CD4-positive, alpha-beta T cell treated with Interleukin-12 subunit alpha and Interleukin-12 subunit beta, for 1 hour (primary cell): ENCODE measurements around the gene DPPA5.
"Not testable (repeated sequence)": the region's sequence is repeated elsewhere in the genome, so short reads cannot be mapped to it uniquely, and the experiment has no call there.

ENCODE experiments used
- DNase-seq: peaks from one replicate; pipeline ENCODE4 v3.0.0-alpha.2; 2020

Gene DPPA5, protein sequence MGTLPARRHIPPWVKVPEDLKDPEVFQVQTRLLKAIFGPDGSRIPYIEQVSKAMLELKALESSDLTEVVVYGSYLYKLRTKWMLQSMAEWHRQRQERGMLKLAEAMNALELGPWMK

DNA sequence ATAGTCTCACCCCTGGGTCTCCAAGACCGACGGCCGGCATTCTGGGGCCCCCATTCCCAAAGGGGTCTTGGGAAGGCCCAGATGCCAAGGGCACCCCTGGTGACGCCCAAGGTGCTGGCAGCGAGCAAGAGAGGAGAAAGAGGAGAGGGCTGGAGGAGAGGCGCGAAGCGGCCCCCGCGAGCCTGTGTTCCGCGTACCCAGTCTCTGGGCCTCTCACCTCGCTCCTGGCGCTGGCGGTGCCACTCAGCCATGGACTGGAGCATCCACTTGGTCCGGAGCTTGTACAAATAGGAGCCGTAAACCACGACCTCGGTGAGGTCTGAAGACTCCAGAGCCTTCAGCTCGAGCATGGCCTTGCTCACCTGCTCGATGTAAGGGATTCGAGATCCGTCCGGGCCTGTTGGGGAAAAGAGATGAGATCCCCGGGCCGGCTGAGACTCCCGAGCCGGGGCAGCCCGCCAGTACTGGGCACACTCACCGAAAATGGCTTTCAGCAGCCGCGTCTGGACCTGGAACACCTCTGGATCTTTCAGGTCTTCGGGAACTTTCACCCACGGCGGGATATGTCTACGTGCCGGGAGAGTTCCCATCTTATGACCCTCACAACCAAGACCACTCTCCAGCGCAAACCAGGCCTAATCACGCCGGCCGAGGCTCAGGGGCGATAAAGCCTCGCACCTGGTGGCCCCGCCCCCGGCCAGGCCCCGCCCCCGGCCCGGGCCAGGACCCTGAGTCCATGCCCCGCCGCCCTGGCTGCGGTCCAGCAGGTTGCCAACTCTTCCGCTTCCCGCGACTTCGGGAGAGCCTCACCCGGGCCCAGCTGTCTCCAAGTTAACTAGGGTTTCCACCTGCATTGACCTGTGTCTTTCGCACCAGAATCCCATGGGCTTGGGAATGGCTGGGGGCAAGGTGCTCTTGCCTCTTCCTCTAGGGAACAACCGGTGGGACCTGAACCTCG, at the start of gene DPPA5:
Gene DPPA5, minus strand, starts transcription at position 641 of the 958 bp plus-strand sequence. Its CDS starts 51 bp downstream, at position 590.
- no peak for DNase-seq

DNA sequence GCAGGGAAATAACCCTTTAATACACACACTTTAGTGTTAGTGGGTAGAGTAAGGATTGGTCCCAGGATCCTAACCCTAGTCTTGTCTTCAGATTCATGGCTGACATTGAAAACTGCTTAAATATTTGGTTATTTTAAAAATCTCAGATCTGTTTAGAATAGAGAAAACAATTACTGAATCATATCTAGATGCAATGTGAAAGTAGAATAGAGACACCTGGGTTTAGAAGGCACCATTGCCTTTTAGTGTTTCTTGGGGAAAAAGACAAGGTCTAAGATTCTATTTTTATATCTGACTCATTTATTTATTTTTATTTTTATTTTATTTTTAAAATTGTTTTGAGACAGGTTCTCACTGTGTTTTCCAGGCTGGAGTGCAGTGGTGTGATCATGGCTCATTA, 46.6 kb upstream of the DPPA5 start:
- DNase-seq: no peak

DNA sequence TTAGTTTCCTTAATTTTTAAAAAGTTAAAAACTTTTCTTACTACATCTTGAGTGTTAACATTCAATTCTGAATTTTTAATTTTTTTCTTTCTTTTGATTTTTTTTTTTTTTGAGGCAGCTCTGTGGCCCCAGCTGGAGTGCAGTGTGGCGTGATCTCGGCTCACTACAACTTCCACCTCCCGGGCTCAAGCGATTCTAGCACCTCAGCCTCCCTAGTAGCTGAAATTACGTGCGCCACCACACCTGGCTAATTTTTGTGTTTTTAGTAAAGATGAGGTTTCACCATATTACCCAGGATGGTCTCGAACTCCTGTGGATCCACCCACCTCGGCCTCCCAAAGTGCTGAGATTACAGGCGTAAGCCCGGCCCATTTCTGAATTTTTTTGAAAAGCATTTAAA, 41.8 kb upstream of the DPPA5 start:
- DNase-seq: no peak

DNA sequence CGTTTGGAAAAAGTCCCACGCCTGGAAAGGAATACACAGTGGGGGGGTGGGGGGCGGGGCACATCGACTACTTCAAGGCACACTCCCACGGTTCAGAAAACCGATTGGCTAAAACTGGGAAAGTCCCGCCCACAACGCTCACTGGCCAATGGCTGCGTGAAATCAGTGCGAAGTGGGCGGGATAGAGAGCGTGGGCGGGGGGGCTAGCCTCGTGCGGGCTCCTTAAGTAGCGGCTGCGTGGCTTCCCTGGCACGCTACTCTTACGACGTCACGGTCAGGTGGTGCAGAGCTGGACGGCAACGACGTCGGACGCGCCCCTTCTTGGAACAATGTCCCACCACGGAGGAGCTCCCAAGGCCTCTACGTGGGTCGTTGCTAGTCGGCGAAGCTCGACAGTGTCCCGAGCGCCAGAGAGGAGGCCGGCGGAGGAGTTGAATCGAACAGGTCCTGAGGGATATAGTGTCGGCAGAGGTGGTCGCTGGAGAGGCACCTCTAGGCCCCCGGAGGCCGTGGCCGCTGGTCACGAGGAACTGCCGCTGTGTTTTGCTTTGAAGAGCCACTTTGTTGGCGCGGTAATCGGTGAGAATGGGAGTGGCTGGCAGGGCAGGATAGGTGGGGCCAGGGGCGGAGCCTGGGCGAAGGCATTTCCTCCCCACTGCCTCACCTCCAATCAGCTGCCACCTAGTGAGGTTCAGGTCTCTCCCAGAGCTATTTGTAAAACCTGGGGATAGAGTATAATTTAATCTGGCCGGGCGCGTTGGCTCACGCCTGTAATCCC, 40.7 kb upstream of the DPPA5 start, which contains the start of gene DDX43:
Gene DDX43, plus strand, starts transcription at position 252 of the 778 bp plus-strand sequence. Its CDS starts 78 bp downstream, at position 330.
- peak; percentile 80 for DNase-seq

DNA sequence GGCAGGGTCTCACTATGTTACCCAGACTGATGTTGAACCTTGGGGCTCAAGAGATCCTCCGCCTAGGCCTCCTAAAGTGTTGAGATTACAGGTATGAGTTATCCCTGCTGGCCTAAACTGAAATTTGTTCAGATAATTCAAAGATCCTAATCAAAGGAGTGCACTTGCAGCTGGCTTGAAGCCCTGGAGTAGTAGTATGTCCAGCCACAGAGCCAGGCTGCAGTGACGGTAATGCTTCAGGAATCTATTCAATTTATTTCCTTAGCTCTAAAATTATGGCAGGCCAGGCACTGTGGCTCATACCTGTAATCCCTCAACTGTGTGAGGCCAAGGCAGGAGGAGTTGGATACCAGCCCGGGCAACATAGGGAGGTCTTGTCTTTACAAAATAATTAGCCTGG, 39.2 kb upstream of the DPPA5 start:
- DNase-seq: no peak

DNA sequence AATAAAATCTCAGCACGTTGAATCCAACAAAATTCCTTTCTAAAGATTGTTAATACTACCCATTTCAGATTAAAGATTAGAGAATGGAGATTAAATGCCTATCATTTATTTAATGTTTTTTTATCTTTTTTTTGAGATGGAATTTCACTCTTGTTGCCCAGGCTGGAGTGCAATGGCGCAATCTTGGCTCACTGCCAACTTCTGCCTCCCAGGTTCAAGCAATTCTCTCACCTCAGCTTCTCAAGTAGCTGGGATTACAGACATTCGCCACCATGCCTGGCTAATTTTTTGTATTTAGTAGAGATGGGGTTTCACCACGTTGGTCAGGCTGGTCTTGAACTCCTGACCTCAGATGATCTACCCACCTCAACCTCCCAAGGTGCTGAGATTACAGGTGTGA, 38.1 kb upstream of the DPPA5 start:
- DNase-seq: not testable (repeated sequence)

DNA sequence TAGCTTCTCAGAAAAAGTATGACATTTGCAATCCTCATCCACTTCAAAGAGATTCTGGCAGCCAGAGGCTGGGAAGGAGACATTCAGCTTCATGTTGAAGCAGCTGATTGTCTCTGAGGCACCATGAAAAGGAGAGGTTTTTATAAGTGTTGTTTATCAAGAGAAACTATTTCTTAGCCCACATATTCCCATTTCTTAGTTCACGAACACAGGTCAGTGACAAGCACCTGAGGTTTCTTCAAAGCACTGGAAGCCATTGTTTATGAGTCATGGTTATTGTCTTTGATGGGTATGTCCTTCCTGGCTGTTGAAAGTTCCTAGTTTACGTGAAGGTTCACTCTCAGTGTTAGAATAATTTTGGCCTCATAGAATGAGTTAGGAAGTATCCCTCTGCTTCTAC, 37.6 kb upstream of the DPPA5 start:
- DNase-seq: peak; percentile 31

DNA sequence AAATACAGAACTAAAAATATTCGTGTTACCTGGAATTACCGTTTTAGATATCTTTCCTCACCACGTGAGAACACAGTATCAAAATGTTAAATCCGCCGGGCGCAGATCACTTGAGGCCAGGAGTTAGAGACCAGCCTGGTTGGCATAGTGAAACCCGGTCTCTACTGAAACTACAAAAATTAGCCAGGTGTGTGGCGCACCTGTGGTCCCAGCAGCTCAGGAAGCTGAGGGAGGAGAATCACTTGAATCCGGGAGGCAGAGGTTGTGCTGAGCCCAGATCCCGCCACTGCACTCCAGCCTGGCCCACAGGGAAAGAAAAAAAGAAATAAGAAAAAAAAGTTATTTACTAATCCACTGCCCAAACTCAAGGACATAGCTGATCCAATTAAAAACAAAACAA, 35.8 kb upstream of the DPPA5 start:
- no peak for DNase-seq

DNA sequence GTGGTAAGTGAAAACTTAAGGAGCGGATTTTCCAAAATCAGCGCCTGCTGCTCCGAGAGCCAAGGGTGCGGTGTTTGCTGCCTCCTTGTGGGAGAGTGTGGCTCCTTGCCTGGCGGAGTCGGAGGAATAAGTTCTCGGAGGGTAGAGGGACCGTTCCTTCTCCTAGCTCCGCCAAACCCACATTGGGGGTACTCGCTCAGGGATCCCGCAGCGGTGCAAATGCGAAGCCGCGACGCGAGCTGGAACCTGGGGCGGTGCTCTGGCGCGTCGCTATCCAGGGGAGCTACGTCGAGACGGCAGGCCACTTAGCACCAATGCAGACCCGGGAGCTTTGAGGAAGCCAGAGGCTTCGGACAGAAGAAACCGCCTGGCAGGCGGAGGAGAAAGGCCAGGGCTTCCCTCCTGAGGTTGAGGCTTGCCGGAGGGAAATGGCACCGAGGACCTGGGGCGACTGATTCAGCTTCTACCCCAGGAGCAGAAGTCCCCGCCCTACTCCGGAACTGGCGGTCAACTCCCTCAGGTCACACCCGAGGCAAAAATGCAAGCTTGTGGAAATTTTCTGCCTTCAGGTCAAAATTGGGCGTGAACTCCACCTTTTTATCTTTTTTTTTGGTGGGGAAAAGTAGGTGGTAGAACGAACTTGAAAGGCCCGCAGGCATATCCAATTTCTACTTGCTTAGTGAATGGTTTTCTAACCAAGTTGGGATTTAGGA, 34.9 kb upstream of the DPPA5 start:
- DNase-seq: peak; percentile 73

DNA sequence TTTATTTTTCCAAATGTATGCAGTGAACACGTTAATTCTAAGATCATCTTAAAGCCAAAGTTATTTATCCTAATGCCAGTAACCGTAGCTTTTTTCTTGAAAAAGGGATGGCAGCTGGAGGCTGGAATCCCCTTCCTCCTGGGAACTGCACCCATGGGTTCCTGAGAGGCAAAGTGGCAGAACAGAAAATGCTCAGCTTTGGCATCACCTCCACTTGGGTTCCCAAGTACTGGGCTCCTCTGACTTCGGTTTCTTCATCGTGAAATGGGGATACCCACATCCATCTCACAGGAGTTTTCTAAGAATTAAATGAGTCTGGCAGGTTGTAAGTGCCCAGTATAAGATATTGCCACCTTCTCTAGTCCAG, 34.3 kb upstream of the DPPA5 start:
- DNase-seq: no peak

DNA sequence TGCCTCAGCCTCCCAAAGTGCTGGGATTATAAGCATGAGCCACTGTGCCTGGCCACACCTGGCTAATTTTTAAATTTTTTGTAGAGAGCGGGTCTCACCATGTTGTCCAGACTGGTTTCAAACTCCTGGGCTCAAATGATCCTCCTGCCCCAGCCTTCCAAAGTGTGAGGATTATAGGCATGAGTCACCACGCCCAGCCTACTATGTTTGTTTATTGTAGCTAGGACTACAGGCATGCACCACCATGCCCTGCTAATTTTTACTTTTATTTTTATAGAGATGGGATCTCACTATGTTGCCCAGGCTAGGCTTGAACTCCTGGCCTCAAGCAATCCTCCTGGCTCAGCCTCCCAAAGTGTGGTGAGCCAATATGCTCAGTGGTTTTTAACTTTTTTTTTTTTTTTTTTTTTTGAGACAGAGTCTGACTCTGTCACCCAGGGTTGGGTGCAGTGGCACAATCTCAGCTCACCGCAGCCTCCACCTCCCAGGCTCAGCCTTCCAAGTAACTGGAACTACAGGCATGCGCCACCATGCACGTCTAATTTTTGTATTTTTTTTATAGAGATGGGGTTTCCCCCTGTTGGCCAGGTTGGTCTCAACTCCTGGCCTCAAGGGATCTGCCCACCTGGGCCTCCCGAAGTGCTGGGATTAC, 28.5 kb upstream of the DPPA5 start:
- DNase-seq: no peak

DNA sequence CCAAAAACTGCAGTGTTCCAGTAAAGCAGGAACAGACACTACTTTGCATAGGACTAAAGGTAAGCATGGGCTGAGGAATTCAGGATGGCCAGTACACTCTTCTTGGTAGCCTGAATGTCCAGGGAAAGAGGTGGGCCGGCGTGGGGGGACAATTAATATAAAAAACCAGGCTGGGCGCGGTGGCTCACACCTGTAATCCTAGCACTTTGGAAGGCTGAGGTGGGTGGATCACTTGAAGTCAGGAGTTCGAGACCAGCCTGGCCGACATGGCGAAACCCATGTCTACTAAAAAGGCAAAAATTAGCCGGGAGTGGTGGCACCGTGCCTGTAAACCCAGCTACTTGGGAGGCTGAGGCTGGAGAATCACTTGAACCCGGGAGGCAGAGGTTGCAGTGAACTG, 27.5 kb upstream of the DPPA5 start:
- DNase-seq: not testable (repeated sequence)

DNA sequence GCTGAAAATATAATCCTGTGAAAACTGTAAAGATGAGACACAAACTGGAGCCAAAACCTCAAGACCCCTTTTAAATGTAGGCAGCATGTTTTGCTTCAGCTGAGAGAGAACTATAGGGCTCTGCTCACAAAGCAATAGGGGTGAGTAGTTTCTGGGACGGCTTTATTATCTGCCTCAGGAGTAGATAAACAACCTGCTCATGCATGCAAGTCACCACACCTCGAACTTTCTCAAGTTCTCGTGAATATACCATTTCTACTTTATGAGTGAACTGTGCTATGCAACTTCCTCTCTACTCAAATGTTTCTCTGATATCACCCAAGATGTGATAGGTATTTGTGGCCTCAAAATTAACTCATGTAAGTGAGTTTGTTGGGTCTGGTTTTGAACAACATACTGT, 23.1 kb upstream of the DPPA5 start:
- DNase-seq: no peak

DNA sequence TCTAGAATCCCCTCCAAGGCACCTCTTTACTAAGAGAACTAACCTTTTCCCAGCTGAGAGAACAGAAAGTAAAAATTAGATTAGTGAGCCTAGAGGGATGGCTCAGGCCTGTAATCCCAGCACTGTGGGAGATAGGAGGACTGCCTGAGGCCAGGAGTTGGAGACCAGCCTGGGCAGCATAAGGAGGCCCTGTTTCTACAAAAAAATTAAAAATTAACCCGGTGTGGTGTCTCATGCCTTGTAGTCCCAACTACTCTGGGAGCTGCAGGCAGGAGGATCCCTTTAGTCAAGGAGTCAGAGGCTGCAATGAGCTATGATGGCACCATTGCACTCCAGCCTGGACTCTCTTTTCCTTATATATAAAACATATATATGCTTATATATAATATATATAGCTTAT, 21.1 kb upstream of the DPPA5 start:
- no peak for DNase-seq

DNA sequence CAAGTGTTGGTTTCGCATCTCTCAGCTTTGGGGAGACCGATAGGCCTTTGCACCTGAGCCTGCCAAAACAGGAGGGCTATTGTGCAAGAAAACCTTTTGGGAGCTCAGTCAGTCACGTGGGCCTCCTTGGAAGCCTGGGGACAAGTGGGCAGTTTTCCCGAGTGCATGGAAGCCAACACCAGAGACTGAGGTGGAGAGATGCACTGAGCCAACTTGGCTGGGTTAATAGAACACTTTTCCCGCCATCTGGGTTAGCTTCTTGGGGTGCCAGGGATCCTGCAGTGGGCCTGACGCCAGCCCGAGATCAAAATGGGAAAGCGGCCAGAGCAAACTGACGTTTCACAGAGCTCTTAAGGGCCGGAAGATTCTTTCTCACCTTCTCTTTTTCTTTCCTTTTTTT, 18.4 kb upstream of the DPPA5 start:
- no peak for DNase-seq

DNA sequence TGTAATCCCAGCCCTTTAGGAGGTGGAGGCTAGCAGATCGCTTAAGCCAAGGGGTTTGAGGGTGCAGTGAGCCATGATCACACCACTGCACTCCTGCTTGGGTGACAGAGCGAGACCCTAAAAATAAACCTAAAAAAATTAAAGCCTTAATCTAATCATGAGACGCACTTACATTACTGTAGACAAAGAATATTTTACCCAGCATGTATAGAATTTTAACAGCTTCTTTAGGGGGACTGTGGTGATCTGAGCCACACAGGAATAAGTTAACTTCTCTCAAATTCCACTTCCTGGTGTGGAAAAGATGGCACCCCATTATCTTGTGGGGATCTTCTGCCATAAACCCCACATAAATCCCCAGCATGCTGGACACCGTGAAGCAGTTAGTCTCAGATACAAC, 17.9 kb upstream of the DPPA5 start:
- DNase-seq: no peak

DNA sequence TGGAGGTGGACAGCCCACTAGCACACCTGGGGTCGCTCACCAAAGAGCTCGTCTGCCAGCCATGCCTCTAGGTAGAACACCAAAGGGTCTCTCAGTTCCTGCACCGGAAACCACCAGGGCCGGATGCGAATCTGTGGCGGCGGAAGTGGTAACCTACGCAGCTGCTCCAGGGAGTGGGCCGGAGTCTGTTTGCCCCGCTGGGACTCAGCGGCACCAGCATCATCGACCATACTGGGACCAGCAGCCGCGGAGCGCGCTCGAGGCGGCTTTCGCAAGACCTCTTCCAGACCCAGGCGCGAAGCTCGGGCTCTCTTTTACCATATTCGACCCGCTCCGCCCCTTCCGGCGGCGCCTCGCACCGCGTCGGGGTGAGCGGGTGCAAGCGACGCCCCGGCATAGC, 15.5 kb upstream of the DPPA5 start, which contains the start of gene OOEP:
Gene OOEP, minus strand, starts transcription at position 335 of the 400 bp plus-strand sequence. Its CDS starts 105 bp downstream, at position 230.
- DNase-seq: no peak

DNA sequence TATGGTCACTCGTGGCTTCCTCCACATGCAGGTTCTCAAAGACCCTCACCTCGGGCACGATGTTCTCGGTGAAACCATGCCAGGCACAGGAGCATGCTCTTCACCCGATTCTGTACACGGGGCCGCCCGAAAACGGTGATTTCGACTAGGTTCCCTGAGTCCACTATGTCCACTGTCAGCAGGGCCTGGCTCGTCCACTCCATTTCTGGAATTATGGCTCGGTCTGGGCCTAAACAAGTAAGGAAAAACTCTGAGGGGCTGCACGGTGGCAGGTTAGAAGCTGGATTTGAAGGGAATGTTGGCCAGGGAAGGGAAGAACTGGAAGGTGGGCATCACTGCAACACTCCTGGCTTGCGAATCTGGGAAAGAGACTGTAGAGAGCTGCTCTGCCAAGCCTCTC, 15.1 kb upstream of the DPPA5 start:
- no peak for DNase-seq

DNA sequence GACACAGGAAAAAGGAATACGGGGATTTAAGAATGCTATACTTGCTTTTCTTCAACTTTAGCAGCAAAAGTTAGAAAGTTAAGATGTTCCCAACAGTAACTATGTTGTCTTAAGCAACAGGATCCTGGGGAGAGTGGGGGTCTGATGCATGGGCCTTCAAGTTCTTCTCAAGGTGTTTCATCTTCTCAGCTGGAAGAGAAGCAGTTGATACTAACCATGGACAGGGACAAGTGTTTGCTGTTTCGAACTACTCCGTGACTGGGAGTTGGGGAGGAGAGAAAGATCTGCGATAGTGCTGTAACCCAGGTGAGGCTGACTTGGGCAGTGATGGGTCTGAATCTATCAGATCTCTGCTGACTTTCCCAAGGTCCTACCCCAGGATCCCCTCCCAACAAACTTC, 14.6 kb upstream of the DPPA5 start:
- DNase-seq: no peak

DNA sequence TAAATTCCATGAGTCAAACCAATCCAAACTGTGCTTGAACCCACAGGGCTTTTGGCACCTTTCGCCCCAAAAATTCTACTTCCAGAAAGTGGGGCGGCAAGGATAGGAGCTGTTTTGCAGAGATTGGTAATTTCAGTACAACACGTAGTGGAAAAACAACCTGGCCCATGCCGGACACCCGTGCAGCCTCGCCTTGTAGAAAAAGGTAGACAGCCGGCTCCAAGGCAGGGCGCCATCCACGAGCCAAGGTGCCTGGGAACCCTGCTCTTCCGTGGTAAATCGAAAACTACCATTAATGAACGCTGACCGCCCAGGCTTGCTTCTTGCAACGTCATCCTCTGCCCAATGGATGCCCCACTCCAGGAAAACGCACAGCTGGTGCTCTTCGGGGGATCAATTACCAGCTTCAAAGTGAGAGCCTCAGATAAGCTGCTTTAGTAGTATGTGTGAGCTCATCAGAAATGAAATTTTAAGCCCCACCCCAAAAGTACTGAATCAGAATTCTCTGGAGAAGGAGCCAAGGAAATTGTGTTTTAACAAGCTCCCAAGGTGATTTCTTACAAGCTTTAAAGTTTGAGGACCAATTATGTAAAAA, 13.8 kb upstream of the DPPA5 start:
- DNase-seq: no peak

DNA sequence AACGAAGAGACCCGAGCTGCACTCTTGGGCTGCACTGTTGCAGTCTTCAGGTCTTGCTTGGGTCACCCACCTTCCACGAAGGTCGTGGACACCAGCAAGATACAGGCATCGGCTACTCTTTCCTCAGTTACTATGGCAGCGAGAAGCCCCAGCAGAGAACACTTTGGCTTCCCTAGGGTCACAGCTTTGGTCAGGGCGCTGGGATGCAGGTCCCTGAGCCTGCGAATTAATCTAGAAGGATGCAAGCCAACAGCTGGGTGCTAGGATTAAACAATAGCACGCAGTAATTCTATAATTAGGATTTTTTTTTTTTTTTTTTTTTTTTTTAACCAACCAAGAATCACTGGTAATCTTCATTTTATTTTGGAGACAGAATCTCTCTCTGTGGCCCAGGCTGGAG, 10.5 kb upstream of the DPPA5 start:
- no peak for DNase-seq

DNA sequence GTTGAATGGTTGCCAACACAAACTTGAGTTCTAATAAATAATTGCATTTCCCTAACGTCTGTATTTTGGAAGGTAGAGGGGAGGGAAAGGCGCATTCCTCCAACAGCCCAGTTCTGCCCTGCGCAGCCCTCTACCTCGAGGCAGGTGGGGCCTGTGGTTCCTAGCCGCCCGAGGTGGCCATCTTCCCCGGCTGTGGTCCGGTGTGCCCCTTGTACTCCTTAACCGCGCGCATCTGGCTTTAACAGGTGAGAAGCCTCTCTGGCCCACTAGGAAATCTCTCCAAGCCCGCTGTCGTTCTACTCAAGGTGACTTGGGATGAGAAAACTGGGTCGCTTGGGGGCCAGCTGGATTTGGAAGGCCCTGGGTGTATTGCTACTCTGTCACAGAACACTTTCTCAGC, 10.0 kb upstream of the DPPA5 start:
- no peak for DNase-seq
